Measurements from ENCODE around the gene PLCH1.
A peak's percentile ranks its signal among the peaks of the same experiment; 100 is the strongest.

Gene PLCH1

DNA sequence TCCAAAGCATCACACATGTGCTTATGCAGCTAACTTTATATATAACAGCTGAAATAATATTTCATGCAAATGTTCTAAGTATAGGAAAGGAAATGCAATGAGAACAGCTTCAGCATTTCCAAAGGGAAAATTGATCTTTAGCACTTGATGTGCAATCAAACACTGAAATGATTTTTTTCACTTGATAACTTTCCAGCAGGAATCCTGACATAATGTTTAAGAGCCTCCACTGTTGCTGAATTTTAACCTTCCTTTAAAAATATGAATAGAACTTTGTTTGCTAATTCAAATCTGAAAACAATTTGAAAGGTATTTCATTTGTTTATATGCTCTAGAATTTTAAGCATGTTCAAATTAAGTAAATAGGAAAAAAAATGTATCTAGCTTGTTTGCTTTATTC lies 354.5 kb downstream of the PLCH1 start:
- no peak for DNase-seq (ENCODE audit: low read depth)
- TF ChIP-seq, protein P1, sequence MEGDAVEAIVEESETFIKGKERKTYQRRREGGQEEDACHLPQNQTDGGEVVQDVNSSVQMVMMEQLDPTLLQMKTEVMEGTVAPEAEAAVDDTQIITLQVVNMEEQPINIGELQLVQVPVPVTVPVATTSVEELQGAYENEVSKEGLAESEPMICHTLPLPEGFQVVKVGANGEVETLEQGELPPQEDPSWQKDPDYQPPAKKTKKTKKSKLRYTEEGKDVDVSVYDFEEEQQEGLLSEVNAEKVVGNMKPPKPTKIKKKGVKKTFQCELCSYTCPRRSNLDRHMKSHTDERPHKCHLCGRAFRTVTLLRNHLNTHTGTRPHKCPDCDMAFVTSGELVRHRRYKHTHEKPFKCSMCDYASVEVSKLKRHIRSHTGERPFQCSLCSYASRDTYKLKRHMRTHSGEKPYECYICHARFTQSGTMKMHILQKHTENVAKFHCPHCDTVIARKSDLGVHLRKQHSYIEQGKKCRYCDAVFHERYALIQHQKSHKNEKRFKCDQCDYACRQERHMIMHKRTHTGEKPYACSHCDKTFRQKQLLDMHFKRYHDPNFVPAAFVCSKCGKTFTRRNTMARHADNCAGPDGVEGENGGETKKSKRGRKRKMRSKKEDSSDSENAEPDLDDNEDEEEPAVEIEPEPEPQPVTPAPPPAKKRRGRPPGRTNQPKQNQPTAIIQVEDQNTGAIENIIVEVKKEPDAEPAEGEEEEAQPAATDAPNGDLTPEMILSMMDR (IDR thresholded peaks at IDR 0.05; ENCODE audit: insufficient read depth, low read depth, low read length, missing control alignments): no peak

DNA sequence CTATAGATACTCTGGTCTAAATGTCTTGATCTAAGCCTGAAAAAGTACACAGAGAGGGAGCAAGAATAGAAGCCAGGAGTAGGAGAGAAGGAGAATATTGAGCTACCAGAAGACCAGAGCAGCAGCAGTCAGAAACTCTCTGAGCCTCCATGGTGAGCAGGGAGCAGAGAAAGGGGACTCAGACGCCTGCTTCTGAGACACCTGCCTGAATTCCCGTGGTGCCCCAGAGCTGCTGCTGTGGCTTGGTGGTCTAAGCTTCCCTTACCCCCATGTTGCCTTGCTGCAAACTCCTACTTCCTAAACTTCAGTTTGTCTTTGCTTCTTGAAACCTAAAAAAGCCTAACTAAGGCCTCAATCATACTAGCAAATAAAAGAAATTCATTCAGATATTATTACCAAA lies 356.5 kb downstream of the PLCH1 start:
- H3K4me3 ChIP-seq (ENCODE audit: low read depth, low read length): no peak overlapping the region
- TF ChIP-seq, protein P1 (IDR thresholded peaks at IDR 0.05; ENCODE audit: insufficient read depth, low read depth, low read length, missing control alignments): no peak
- no peak for DNase-seq (ENCODE audit: low read depth)

More for the DNA sequence above, 354.5 kb downstream of the PLCH1 start:
- H3K4me3 ChIP-seq (ENCODE audit: low read depth, low read length): no peak overlapping the region

DNA sequence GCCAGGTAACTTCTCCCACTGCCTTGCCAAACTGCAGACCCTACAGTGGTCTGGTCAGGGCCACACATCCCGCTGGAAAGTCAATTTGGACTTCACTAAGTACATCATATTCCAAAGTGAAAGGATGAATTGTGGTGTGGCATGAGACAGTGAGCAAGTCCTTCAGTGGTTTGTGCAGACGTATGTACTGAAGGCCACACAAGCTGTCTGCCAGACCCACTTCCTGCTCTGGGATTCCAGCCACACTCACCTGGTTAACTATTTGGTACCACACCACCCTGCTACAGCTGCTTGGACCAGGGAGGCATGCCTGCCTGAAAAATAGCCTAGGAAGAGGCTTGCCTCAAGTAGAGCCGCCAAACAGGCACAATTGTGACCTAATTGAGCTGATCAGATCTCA lies 357.3 kb downstream of the PLCH1 start:
- TF ChIP-seq, protein P1 (IDR thresholded peaks at IDR 0.05; ENCODE audit: insufficient read depth, low read depth, low read length, missing control alignments): no peak
- no peak overlapping the region for H3K4me3 ChIP-seq (ENCODE audit: low read depth, low read length)
- no peak for DNase-seq (ENCODE audit: low read depth)

DNA sequence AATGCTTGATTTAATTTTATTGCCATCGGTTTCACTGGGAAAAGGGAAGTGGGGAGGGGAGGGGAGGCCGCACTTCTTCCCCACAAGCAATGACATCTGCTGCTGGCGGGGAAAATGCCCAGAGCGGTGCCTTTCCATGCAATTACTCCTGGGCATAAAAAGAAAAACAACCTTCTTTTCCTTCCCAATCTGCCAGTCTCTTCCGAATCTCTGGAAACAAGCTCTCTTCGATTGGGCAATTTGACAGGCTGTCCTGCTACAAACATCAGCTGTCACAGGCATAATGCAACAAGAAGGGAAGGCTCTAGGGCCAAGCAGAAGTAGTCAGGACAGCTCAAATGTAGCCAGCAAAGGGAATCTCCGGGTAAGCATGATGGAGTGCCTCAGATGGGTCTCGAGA lies 358.0 kb downstream of the PLCH1 start:
- DNase-seq (ENCODE audit: low read depth): no peak
- TF ChIP-seq, protein P1 (IDR thresholded peaks at IDR 0.05; ENCODE audit: insufficient read depth, low read depth, low read length, missing control alignments): no peak
- no peak overlapping the region for H3K4me3 ChIP-seq (ENCODE audit: low read depth, low read length)

DNA sequence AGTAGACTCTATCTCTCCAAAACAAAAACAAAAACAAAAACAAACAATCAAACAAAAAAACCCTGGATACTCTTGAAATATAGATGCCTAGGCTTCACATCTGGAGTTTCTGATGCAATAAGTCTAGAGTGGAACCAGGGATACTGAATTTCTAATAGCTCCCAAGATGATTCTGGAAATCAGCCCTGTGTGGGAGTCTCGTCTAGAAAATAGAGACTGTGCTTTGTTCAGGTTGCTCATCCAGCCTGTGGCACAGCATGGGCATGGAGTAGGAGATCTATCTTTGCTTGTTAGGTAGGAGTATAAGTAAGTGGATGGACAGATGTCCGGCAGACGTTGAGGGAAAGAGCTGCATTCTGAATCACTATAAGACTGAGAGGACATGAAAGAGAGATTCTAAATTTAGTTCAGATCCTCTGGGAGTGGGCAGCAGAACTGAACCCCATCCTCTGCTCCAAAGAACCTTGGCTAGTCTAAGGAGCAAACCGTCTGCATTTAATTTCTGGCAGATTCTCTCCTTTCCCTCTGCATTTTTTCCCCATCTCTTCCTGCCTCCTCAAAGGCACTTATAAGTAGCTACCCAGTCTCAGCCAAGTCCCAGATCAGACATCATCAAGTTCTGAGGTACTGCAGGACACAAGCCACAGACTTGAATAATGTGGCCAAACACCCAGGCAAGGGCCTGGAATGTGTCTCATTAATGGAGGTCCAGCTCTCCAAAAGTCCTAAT lies 358.8 kb downstream of the PLCH1 start:
- no peak for DNase-seq (ENCODE audit: low read depth)
- TF ChIP-seq, protein P1 (IDR thresholded peaks at IDR 0.05; ENCODE audit: insufficient read depth, low read depth, low read length, missing control alignments): no peak
- no peak overlapping the region for H3K4me3 ChIP-seq (ENCODE audit: low read depth, low read length)

DNA sequence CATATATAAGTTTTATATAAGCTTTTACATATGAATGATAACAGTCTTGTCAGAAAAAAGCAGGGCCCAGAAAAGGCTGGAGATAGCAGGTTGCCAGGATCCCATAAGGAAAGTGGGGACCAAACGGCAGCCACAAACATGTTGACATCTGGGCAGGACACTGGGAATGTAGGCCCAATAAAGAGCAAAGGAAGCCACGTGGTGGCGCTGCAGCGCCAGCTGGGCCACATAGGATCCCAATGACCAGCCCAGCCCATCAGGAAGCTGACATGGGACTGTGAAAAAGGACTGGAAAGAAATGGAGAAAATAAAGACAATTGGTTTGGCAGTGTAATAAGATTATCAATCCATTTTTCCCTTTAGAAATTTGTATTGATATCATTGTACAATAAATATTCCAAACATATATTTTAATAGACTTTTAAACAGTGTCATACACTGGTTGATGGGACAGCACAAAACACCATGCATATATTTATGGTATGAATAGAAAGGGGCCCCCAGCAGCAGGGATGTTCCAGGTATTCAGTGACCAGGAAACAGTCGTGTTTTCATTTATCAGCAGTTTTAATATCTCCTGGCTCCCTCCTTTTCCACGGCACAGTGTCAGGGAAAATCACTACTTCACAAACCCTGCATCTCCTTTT lies 362.4 kb downstream of the PLCH1 start:
- TF ChIP-seq, protein P1 (IDR thresholded peaks at IDR 0.05; ENCODE audit: insufficient read depth, low read depth, low read length, missing control alignments): peak; percentile 60
- peak; percentile 38 for DNase-seq (ENCODE audit: low read depth)
- no peak overlapping the region for H3K4me3 ChIP-seq (ENCODE audit: low read depth, low read length)
